ENCODE results near the gene HBQ1. TPM values are rescaled to one million over a fixed set of nuclear protein-coding genes. Genes with fewer than 3 reads are reported as not detected.

The HBQ1 gene
- total RNA-seq, 1 experiment from 2014 or later: not detected

DNA sequence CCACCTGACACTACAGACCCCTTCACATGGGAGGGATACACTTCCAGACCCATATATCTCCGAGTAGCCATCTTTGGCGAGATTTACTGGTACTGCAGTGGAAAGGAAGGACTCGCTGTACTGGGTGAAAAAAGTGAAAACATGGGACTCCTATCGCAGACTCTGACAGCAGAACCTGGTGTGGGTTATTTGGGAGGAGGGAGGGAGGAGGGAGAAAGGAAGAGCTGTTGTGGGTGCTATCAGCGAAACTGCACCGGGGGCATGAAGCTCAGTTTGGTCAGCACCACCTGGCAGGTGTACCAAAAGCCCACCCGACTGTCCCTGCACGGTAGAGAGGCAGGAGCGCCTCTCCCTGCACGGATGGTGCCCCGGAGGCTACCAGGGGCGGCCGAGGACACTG lies 5.0 kb downstream of the HBQ1 start:
- DNase-seq (ENCODE audit: low read depth, low spot score) (no peak), ATAC-seq (no peak)
- H3K9me2 ChIP-seq (ENCODE audit: insufficient read depth): no peaks in the 10 kb centered on the region
- RAD21 ChIA-PET (ENCODE audit: low non-redundant PET in 1 of 2, low total read pairs in 2 of 2, uncharacterized antibody in 2 of 2, unreplicated experiment in 2 of 2): no interaction called here
- CTCF ChIA-PET: no interaction called here
- H3K4me1 ChIP-seq (ENCODE audit: control insufficient read depth in 1 of 2, insufficient read depth in 2 of 2, low read length in 2 of 2): no peaks in the 10 kb centered on the region
- TF ChIP-seq ZNF274 (IDR thresholded peaks at IDR 0.05; ENCODE audit: low read depth, low read length) (no peak), JUND (IDR thresholded peaks at IDR 0.05) (no peak), YY1 (IDR thresholded peaks at IDR 0.05; ENCODE audit: extremely low read depth, insufficient replicate concordance, low read depth, low read length) (no peak), POLR2A (IDR thresholded peaks at IDR 0.05; ENCODE audit: borderline replicate concordance, extremely low read depth, insufficient read depth, insufficient read length) (no peak), SRF (IDR thresholded peaks at IDR 0.05; ENCODE audit: low read depth) (no peak), RAD21 (IDR thresholded peaks at IDR 0.05; ENCODE audit: low read depth) (no peak), EZH2phosphoT487 (IDR thresholded peaks at IDR 0.05; ENCODE audit: borderline replicate concordance) (no peak), SP1 (IDR thresholded peaks at IDR 0.05; ENCODE audit: low read depth) (no peak), SIN3A (IDR thresholded peaks at IDR 0.05; ENCODE audit: low read depth) (no peak), ZFX (IDR thresholded peaks at IDR 0.05) (no peak), FOSL1 (IDR thresholded peaks at IDR 0.05; ENCODE audit: low read depth) (no peak), CBX3 (IDR thresholded peaks at IDR 0.05; ENCODE audit: low read depth) (no peak), EZH2 (IDR thresholded peaks at IDR 0.05) (no peak), TCF7L2 (IDR thresholded peaks at IDR 0.05; ENCODE audit: borderline replicate concordance, extremely low read depth, insufficient read depth, insufficient read length) (no peak)
- TF ChIP-seq, protein P1, sequence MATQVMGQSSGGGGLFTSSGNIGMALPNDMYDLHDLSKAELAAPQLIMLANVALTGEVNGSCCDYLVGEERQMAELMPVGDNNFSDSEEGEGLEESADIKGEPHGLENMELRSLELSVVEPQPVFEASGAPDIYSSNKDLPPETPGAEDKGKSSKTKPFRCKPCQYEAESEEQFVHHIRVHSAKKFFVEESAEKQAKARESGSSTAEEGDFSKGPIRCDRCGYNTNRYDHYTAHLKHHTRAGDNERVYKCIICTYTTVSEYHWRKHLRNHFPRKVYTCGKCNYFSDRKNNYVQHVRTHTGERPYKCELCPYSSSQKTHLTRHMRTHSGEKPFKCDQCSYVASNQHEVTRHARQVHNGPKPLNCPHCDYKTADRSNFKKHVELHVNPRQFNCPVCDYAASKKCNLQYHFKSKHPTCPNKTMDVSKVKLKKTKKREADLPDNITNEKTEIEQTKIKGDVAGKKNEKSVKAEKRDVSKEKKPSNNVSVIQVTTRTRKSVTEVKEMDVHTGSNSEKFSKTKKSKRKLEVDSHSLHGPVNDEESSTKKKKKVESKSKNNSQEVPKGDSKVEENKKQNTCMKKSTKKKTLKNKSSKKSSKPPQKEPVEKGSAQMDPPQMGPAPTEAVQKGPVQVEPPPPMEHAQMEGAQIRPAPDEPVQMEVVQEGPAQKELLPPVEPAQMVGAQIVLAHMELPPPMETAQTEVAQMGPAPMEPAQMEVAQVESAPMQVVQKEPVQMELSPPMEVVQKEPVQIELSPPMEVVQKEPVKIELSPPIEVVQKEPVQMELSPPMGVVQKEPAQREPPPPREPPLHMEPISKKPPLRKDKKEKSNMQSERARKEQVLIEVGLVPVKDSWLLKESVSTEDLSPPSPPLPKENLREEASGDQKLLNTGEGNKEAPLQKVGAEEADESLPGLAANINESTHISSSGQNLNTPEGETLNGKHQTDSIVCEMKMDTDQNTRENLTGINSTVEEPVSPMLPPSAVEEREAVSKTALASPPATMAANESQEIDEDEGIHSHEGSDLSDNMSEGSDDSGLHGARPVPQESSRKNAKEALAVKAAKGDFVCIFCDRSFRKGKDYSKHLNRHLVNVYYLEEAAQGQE (IDR thresholded peaks at IDR 0.05; ENCODE audit: low read depth): no peak
- TF ChIP-seq, protein P2, sequence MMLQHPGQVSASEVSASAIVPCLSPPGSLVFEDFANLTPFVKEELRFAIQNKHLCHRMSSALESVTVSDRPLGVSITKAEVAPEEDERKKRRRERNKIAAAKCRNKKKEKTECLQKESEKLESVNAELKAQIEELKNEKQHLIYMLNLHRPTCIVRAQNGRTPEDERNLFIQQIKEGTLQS (IDR thresholded peaks at IDR 0.05): no peak
- TF ChIP-seq, protein P3, sequence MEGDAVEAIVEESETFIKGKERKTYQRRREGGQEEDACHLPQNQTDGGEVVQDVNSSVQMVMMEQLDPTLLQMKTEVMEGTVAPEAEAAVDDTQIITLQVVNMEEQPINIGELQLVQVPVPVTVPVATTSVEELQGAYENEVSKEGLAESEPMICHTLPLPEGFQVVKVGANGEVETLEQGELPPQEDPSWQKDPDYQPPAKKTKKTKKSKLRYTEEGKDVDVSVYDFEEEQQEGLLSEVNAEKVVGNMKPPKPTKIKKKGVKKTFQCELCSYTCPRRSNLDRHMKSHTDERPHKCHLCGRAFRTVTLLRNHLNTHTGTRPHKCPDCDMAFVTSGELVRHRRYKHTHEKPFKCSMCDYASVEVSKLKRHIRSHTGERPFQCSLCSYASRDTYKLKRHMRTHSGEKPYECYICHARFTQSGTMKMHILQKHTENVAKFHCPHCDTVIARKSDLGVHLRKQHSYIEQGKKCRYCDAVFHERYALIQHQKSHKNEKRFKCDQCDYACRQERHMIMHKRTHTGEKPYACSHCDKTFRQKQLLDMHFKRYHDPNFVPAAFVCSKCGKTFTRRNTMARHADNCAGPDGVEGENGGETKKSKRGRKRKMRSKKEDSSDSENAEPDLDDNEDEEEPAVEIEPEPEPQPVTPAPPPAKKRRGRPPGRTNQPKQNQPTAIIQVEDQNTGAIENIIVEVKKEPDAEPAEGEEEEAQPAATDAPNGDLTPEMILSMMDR (IDR thresholded peaks at IDR 0.05 in 2 of 3, conservative IDR thresholded peaks at IDR 0.05 in 1 of 3; ENCODE audit: borderline replicate concordance in 1 of 3, insufficient read depth in 1 of 3, low read depth in 2 of 3, low read length in 2 of 3): no peak
- TF ChIP-seq, protein P4, sequence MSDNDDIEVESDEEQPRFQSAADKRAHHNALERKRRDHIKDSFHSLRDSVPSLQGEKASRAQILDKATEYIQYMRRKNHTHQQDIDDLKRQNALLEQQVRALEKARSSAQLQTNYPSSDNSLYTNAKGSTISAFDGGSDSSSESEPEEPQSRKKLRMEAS (IDR thresholded peaks at IDR 0.05): no peak
- no peak overlapping the region for H2AFZ ChIP-seq (ENCODE audit: low read depth, low read length, poor library complexity, severe bottlenecking)
- intact Hi-C loops (cut with micrococcal nuclease): no loop called here
- no peaks in the 10 kb centered on the region for H3K27me3 ChIP-seq (ENCODE audit: insufficient read depth, low read length)
- H3K9ac ChIP-seq (ENCODE audit: low read length): no peak overlapping the region
- BruUV-seq (replicated peaks): no TSS peak
- POLR2A ChIA-PET: no interaction called here
- no peaks in the 10 kb centered on the region for H4K20me1 ChIP-seq (ENCODE audit: insufficient read depth)
- no peak overlapping the region for H3K27ac ChIP-seq (ENCODE audit: low read depth, low read length)
- H3K36me3 ChIP-seq (ENCODE audit: control insufficient read depth in 1 of 2, insufficient read depth in 2 of 2, low read length in 2 of 2): peaks cover 0 to 2% of the 10 kb centered on the region in 2 experiments; a peak in 1 of 4 replicates
- H3K79me2 ChIP-seq (ENCODE audit: insufficient read depth, low read length): no peaks in the 10 kb centered on the region
- no peak overlapping the region for H3K4me2 ChIP-seq (ENCODE audit: low read length)
- H3K9me3 ChIP-seq (ENCODE audit: control insufficient read depth in 1 of 2, insufficient read depth in 1 of 2, low read depth in 1 of 2, low read length in 2 of 2): no peaks in the 10 kb centered on the region
- H3K4me3 ChIP-seq (replicated peaks in 1 of 2; ENCODE audit: low read depth in 1 of 2, low read length in 2 of 2): no peak overlapping the region

All from HCT116 (cell line).